ENCODE data around the gene PHPT1. TPM values are rescaled to one million over a fixed set of nuclear protein-coding genes. Genes with fewer than 3 reads are reported as not detected.

PHPT1 gene
- total and polyA plus RNA-seq, 2 of the 13 experiments (the other 11 are each of a cell fraction or from before 2014, with no cell fraction given): 189 to 192 TPM

GRCh38 chr9:136807281-136808074 is 41.7 kb upstream of the PHPT1 start, which contains the start of gene RABL6 (continued):
- TF ChIP-seq, protein P1, sequence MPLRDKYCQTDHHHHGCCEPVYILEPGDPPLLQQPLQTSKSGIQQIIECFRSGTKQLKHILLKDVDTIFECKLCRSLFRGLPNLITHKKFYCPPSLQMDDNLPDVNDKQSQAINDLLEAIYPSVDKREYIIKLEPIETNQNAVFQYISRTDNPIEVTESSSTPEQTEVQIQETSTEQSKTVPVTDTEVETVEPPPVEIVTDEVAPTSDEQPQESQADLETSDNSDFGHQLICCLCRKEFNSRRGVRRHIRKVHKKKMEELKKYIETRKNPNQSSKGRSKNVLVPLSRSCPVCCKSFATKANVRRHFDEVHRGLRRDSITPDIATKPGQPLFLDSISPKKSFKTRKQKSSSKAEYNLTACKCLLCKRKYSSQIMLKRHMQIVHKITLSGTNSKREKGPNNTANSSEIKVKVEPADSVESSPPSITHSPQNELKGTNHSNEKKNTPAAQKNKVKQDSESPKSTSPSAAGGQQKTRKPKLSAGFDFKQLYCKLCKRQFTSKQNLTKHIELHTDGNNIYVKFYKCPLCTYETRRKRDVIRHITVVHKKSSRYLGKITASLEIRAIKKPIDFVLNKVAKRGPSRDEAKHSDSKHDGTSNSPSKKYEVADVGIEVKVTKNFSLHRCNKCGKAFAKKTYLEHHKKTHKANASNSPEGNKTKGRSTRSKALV (CRISPR knock-in tag; IDR thresholded peaks at IDR 0.05): peak; percentile 54; the same call in 1 of the 2 replicates
- TF ChIP-seq ZNF33B (CRISPR knock-in tag; IDR thresholded peaks at IDR 0.05) (0 out of 2 replicates have a peak, but pooled peaks have one; percentile 57), ZNF512B (CRISPR knock-in tag; IDR thresholded peaks at IDR 0.05; ENCODE audit: borderline replicate concordance) (no peak), PHF21A (CRISPR knock-in tag; IDR thresholded peaks at IDR 0.05) (no peak), KDM4B (CRISPR knock-in tag; IDR thresholded peaks at IDR 0.05) (no peak), KMT2B (CRISPR knock-in tag; IDR thresholded peaks at IDR 0.05) (0 out of 2 replicates have a peak, but pooled peaks have one; percentile 44), ZSCAN21 (CRISPR knock-in tag; IDR thresholded peaks at IDR 0.05; ENCODE audit: borderline replicate concordance) (no peak), RBM39 (IDR thresholded peaks at IDR 0.05; ENCODE audit: low read depth, low read length, poor library complexity, severe bottlenecking) (peak; percentile 72), BCLAF1 (IDR thresholded peaks at IDR 0.05) (no peak), ZFP62 (CRISPR knock-in tag; IDR thresholded peaks at IDR 0.05) (no peak), ZNF354B (CRISPR knock-in tag; IDR thresholded peaks at IDR 0.05) (no peak), SPEN (CRISPR knock-in tag; IDR thresholded peaks at IDR 0.05; ENCODE audit: low read depth) (peak; percentile 32; the same call in 1 of the 2 replicates), ZNF564 (CRISPR knock-in tag; IDR thresholded peaks at IDR 0.05) (peak; percentile 77; the same call in 1 of the 2 replicates), PAWR (CRISPR knock-in tag; IDR thresholded peaks at IDR 0.05; ENCODE audit: borderline replicate concordance) (0 out of 2 replicates have a peak, but pooled peaks have one; percentile 55), ZNF253 (CRISPR knock-in tag; IDR thresholded peaks at IDR 0.05; ENCODE audit: borderline replicate concordance) (no peak), HNRNPK (IDR thresholded peaks at IDR 0.05; ENCODE audit: low read depth, low read length, poor library complexity, severe bottlenecking) (no peak), SALL1 (CRISPR knock-in tag; IDR thresholded peaks at IDR 0.05) (peak; percentile 54), FOXM1 (CRISPR knock-in tag; IDR thresholded peaks at IDR 0.05) (no peak), ZNF562 (CRISPR knock-in tag; IDR thresholded peaks at IDR 0.05; ENCODE audit: borderline replicate concordance) (no peak)
- TF ChIP-seq, protein P2, sequence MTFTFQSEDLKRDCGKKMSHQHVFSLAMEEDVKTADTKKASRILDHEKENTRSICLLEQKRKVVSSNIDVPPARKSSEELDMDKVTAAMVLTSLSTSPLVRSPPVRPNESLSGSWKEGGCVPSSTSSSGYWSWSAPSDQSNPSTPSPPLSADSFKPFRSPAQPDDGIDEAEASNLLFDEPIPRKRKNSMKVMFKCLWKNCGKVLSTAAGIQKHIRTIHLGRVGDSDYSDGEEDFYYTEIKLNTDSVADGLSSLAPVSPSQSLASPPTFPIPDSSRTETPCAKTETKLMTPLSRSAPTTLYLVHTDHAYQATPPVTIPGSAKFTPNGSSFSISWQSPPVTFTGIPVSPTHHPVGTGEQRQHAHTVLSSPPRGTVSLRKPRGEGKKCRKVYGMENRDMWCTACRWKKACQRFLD (CRISPR knock-in tag; IDR thresholded peaks at IDR 0.05; ENCODE audit: borderline replicate concordance): 0 out of 2 replicates have a peak, but pooled peaks have one; percentile 15

All from HepG2 (cell line).